GM23338 (cell line): ENCODE measurements around the gene OGFOD2. TPM values are rescaled to one million over a fixed set of nuclear protein-coding genes. Genes with fewer than 3 reads are reported as not detected.

Experiments used
- ATAC-seq: fragments of 200-7000 bp; cut with Tn5 transposase; 3 replicates; pipeline ENCODE4 v1.9.1; 2020
- DNase-seq: peaks from one replicate; pipeline ENCODE4 v3.0.0-alpha.2; 2015; ENCODE audit warnings: low spot score
- H2AFZ ChIP-seq: fragments of 200-600 bp; sonication (generic); 2 replicates; pipeline ENCODE4 v1.8.0; 2016; ENCODE audit warnings: antibody characterized with exemption, mild to moderate bottlenecking, moderate library complexity
- H3F3A ChIP-seq: fragments of 200-600 bp; sonication (generic); replicated peaks from 2 replicates; pipeline ENCODE4 v1.8.0; 2017; ENCODE audit warnings: antibody characterized with exemption, mixed run types, low read depth
- H3K27ac ChIP-seq: fragments of 200-600 bp; sonication (generic); 2 replicates; pipeline ENCODE4 v1.6.1; 2016; ENCODE audit warnings: low read depth
- H3K27me3 ChIP-seq: fragments of 200-600 bp; sonication (generic); 2 replicates; pipeline ENCODE4 v1.8.0; 2016; ENCODE audit warnings: mild to moderate bottlenecking, mixed run types, moderate library complexity; ENCODE audit not compliant: insufficient read depth
- H3K36me3 ChIP-seq: fragments of 200-600 bp; sonication (generic); 2 replicates; pipeline ENCODE4 v1.8.0; 2016; ENCODE audit warnings: mild to moderate bottlenecking; ENCODE audit not compliant: insufficient read depth
- H3K4me1 ChIP-seq: fragments of 200-600 bp; sonication (generic); 2 replicates; pipeline ENCODE4 v1.8.0; 2016; ENCODE audit warnings: mild to moderate bottlenecking, moderate library complexity; ENCODE audit not compliant: insufficient read depth
- H3K4me2 ChIP-seq: fragments of 200-600 bp; sonication (generic); 2 replicates; pipeline ENCODE4 v1.7.1; 2017; ENCODE audit warnings: mixed run types
- H3K4me3 ChIP-seq: fragments of 200-600 bp; sonication (generic); 2 replicates; pipeline ENCODE4 v1.6.1; 2016; ENCODE audit warnings: mixed run types
- H3K79me2 ChIP-seq: fragments of 200-600 bp; sonication (generic); replicated peaks from 2 replicates; pipeline ENCODE4 v1.8.0; 2017; ENCODE audit warnings: mild to moderate bottlenecking; ENCODE audit not compliant: insufficient read depth
- H3K9me2 ChIP-seq: fragments of 200-600 bp; sonication (generic); 2 replicates; pipeline ENCODE4 v1.8.0; 2017; ENCODE audit not compliant: insufficient read depth
- H4K20me1 ChIP-seq: fragments of 200-600 bp; sonication (generic); replicated peaks from 2 replicates; pipeline ENCODE4 v1.8.0; 2017; ENCODE audit warnings: mild to moderate bottlenecking; ENCODE audit not compliant: insufficient read depth
- H3K27ac Mint-ChIP-seq: 2 replicates; pipeline ENCODE4 v1.8.0; 2020; ENCODE audit warnings: inconsistent platforms, mild to moderate bottlenecking, moderate library complexity, mixed read lengths
- H3K27me3 Mint-ChIP-seq: 3 replicates; pipeline ENCODE4 v1.8.0; 2022; ENCODE audit warnings: low read depth, mild to moderate bottlenecking, moderate library complexity, mixed read lengths, inconsistent platforms; ENCODE audit not compliant: insufficient read depth, poor library complexity
- H3K36me3 Mint-ChIP-seq: 3 replicates; pipeline ENCODE4 v1.8.0; 2021; ENCODE audit warnings: low read depth, mild to moderate bottlenecking, inconsistent platforms, moderate library complexity, mixed read lengths
- H3K4me1 Mint-ChIP-seq: 3 replicates; pipeline ENCODE4 v1.8.0; 2020; ENCODE audit warnings: mild to moderate bottlenecking, inconsistent platforms, mixed read lengths
- H3K4me3 Mint-ChIP-seq: 3 replicates; pipeline ENCODE4 v1.8.0; 2021; ENCODE audit warnings: moderate library complexity, mild to moderate bottlenecking, inconsistent platforms, mixed read lengths
- H3K9me3 Mint-ChIP-seq: 3 replicates; pipeline ENCODE4 v1.8.0; 2020; ENCODE audit warnings: moderate library complexity, mild to moderate bottlenecking, inconsistent platforms, mixed read lengths
- EZH2 ChIP-seq: fragments of 200-600 bp; sonication (generic); IDR thresholded peaks from one replicate; pipeline ENCODE4 v1.8.0; 2017; ENCODE audit warnings: antibody characterized with exemption, mild to moderate bottlenecking, low read depth; ENCODE audit not compliant: unreplicated experiment
- EZH2phosphoT487 ChIP-seq: fragments of 200-600 bp; sonication (generic); IDR thresholded peaks from one replicate; pipeline ENCODE4 v1.8.1; 2018; ENCODE audit warnings: antibody characterized with exemption; ENCODE audit not compliant: unreplicated experiment
- JUNB ChIP-seq: IDR thresholded peaks from one replicate; pipeline ENCODE4 v1.6.1; 2016; ENCODE audit warnings: antibody characterized with exemption; ENCODE audit not compliant: unreplicated experiment
- NANOG ChIP-seq: IDR thresholded peaks from 2 replicates; pipeline ENCODE4 v1.6.1; 2016; ENCODE audit warnings: antibody characterized with exemption, borderline replicate concordance
- POLR2AphosphoS5 ChIP-seq: IDR thresholded peaks from 2 replicates; pipeline ENCODE4 v1.6.1; 2016; ENCODE audit warnings: antibody characterized with exemption, low read depth
- STAT1 ChIP-seq: IDR thresholded peaks from one replicate; pipeline ENCODE4 v1.6.1; 2016; ENCODE audit warnings: antibody characterized with exemption; ENCODE audit not compliant: unreplicated experiment
- ZNF114 ChIP-seq: fragments of 250-450 bp; sonication (Bioruptor Pico); IDR thresholded peaks from 2 replicates; pipeline ENCODE4 v1.5.0; 2020; ENCODE audit warnings: mild to moderate bottlenecking, moderate library complexity
- ZNF331 ChIP-seq: fragments of 250-450 bp; sonication (Bioruptor Pico); IDR thresholded peaks from 2 replicates; pipeline ENCODE4 v1.5.0; 2020; ENCODE audit warnings: low read depth, mild to moderate bottlenecking, moderate library complexity
- polyA plus RNA-seq: library from polyadenylated mRNA; unstranded; fragments of >200 nt; fragmentation: Nextera tagmentation; extraction: Ambion mirVana; gene quantifications from 2 replicates; pipeline ENCODE4 v1.2.1, GENCODE V29; 2016
- total RNA-seq: library from RNA; depleted of rRNA; stranded (reverse); fragments of >200 nt; shearing (Covaris generic); gene quantifications from 2 replicates; pipeline ENCODE4 v1.2.3, GENCODE V29; 2014
- TF ChIP-seq, protein P1 (sequence below): IDR thresholded peaks from one replicate; pipeline ENCODE4 v1.6.1; 2018; ENCODE audit warnings: antibody characterized with exemption; ENCODE audit not compliant: unreplicated experiment
- TF ChIP-seq, protein P2 (sequence below): IDR thresholded peaks from 2 replicates; pipeline ENCODE4 v1.6.1; 2016; ENCODE audit warnings: antibody characterized with exemption

OGFOD2 gene
- total and polyA plus RNA-seq, 2 experiments from 2014 or later: 13.1 to 16.1 TPM

DNA sequence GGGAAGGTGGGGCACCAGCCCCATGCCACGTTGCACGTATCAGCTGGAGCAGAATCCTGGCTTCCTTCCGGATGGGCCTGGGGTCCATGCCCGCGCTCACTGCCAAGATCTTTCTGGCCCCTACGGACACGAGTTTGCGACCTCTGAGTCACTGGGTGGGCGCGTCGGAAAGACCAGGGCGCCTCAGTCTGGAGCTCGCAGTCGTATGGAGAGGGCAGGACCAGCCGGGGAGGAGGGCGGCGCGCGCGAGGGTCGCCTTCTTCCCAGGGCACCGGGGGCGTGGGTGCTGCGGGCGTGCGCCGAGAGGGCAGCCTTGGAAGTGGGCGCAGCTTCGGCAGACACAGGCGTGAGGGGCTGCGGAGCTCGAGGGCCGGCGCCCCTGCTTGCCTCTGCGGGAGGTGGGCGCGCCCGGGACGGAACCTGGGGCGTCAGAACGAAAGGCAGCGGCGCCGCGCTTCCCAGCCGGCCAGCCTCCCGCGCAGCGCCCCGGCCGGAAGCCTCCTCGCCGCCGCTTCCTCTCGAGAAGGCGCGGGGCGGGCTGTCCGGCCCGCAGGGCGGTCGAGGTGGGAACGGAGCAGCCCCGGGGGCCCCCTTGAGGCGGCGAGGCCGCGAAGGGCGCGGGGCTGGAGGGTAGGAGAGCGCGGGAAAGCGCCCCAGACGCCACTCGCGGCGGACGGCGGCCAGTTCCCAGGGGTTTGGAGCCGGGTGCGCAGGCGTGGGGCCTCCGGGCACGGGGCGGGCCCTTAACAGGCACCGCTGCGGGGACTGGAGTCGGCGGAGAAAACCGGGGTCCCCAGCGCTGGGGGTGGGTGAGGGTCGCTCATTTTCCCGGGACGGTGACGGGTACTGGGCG, 5.4 kb downstream of the OGFOD2 start, which contains the start of gene ARL6IP4:
Gene ARL6IP4 (plus strand): TSS at position 499 of the 853 bp plus-strand sequence. CDS start 459 bp downstream, outside the sequence.
- ATAC-seq (peak; percentile 66), DNase-seq (peak; percentile 79)
- no peaks in the 10 kb centered on the region for H3K9me3 Mint-ChIP-seq
- no peaks in the 10 kb centered on the region; the same call in 2 of the 3 replicates for H3K36me3 Mint-ChIP-seq
- no peaks in the 10 kb centered on the region; the same call in 1 of the 2 replicates for H4K20me1 ChIP-seq
- no peaks in the 10 kb centered on the region for H3K27me3 ChIP-seq
- H3F3A ChIP-seq: no peaks in the 10 kb centered on the region
- peak within 1 kb of the TSS; percentile 92 for H3K4me3 ChIP-seq
- peaks cover 22% of the 10 kb centered on the region; the same call in 1 of the 2 replicates for H3K4me1 ChIP-seq
- H3K27ac ChIP-seq: no peak within 1 kb of the TSS
- H3K4me3 Mint-ChIP-seq: peak within 1 kb of the TSS; percentile 82
- TF ChIP-seq STAT1: no peak
- TF ChIP-seq POLR2AphosphoS5: peak; percentile 48
- H3K4me1 Mint-ChIP-seq: peaks cover 21% of the 10 kb centered on the region
- no peaks in the 10 kb centered on the region; the same call in 1 of the 2 replicates for H3K36me3 ChIP-seq
- no peaks in the 10 kb centered on the region for H3K9me2 ChIP-seq
- peak within 1 kb of the TSS; percentile 11; the same call in 1 of the 2 replicates for H3K27ac Mint-ChIP-seq
- peaks cover 21% of the 10 kb centered on the region for H3K27me3 Mint-ChIP-seq
- H3K4me2 ChIP-seq: peak within 1 kb of the TSS; percentile 96
- peaks cover 21% of the 10 kb centered on the region; the same call in 1 of the 2 replicates for H3K79me2 ChIP-seq
- H2AFZ ChIP-seq: peak within 1 kb of the TSS; percentile 83

DNA sequence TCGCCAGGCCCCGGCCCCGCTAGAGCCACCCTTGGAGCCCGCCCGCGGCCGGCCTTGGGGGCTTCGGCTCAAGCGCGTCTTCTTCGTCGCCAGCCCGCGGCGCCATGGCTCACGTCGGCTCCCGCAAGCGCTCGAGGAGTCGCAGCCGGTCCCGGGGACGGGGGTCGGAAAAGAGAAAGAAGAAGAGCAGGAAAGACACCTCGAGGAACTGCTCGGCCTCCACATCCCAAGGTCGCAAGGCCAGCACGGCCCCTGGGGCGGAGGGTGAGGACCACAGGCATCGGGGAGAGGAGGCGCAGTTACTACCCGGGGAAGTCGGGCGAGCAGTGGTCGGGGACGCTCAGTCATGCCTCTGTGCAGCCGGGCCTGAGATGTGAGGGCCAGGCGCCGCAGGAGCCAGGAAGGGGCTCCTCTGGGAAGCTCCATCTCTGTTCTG, 6.0 kb downstream of the OGFOD2 start:
- ATAC-seq (peak; percentile 19), DNase-seq (no peak)
- H3K27me3 Mint-ChIP-seq: peaks cover 21% of the 10 kb centered on the region
- H3K9me3 Mint-ChIP-seq: no peaks in the 10 kb centered on the region
- Histone ChIP-seq H3K4me1 (peaks cover 17% of the 10 kb centered on the region; the same call in 1 of the 2 replicates), H4K20me1 (no peaks in the 10 kb centered on the region; the same call in 1 of the 2 replicates), H3K4me2 (peak overlapping the region; percentile 96), H3K9me2 (no peaks in the 10 kb centered on the region), H3K79me2 (peaks cover 14% of the 10 kb centered on the region; the same call in 1 of the 2 replicates), H3K4me3 (peak overlapping the region; percentile 92), H3K27ac (no peak overlapping the region), H3K36me3 (no peaks in the 10 kb centered on the region; the same call in 1 of the 2 replicates), H3F3A (no peaks in the 10 kb centered on the region), H3K27me3 (no peaks in the 10 kb centered on the region), H2AFZ (peak overlapping the region; percentile 59; the same call in 1 of the 2 replicates)
- peak overlapping the region; percentile 82 for H3K4me3 Mint-ChIP-seq
- no peaks in the 10 kb centered on the region; the same call in 2 of the 3 replicates for H3K36me3 Mint-ChIP-seq
- peaks cover 21% of the 10 kb centered on the region for H3K4me1 Mint-ChIP-seq
- no peak overlapping the region for H3K27ac Mint-ChIP-seq
- TF ChIP-seq, protein P1, sequence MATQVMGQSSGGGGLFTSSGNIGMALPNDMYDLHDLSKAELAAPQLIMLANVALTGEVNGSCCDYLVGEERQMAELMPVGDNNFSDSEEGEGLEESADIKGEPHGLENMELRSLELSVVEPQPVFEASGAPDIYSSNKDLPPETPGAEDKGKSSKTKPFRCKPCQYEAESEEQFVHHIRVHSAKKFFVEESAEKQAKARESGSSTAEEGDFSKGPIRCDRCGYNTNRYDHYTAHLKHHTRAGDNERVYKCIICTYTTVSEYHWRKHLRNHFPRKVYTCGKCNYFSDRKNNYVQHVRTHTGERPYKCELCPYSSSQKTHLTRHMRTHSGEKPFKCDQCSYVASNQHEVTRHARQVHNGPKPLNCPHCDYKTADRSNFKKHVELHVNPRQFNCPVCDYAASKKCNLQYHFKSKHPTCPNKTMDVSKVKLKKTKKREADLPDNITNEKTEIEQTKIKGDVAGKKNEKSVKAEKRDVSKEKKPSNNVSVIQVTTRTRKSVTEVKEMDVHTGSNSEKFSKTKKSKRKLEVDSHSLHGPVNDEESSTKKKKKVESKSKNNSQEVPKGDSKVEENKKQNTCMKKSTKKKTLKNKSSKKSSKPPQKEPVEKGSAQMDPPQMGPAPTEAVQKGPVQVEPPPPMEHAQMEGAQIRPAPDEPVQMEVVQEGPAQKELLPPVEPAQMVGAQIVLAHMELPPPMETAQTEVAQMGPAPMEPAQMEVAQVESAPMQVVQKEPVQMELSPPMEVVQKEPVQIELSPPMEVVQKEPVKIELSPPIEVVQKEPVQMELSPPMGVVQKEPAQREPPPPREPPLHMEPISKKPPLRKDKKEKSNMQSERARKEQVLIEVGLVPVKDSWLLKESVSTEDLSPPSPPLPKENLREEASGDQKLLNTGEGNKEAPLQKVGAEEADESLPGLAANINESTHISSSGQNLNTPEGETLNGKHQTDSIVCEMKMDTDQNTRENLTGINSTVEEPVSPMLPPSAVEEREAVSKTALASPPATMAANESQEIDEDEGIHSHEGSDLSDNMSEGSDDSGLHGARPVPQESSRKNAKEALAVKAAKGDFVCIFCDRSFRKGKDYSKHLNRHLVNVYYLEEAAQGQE: no peak
- TF ChIP-seq POLR2AphosphoS5 (no peak), ZNF114 (no peak), JUNB (no peak), STAT1 (no peak), EZH2phosphoT487 (no peak), EZH2 (no peak), ZNF331 (CRISPR knock-in tag) (no peak), NANOG (no peak)
- TF ChIP-seq, protein P2, sequence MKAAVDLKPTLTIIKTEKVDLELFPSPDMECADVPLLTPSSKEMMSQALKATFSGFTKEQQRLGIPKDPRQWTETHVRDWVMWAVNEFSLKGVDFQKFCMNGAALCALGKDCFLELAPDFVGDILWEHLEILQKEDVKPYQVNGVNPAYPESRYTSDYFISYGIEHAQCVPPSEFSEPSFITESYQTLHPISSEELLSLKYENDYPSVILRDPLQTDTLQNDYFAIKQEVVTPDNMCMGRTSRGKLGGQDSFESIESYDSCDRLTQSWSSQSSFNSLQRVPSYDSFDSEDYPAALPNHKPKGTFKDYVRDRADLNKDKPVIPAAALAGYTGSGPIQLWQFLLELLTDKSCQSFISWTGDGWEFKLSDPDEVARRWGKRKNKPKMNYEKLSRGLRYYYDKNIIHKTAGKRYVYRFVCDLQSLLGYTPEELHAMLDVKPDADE: no peak
